ENCODE data around the gene AGAP1.
"Not testable (repeated sequence)": the region's sequence is repeated elsewhere in the genome, so short reads cannot be mapped to it uniquely, and the experiment has no call there.

The AGAP1 gene

GRCh38 chr2:236089271-236090026 lies 595.6 kb downstream of the AGAP1 start:
- no peak for DNase-seq

GRCh38 chr2:236090027-236090382 lies 596.2 kb downstream of the AGAP1 start:
- DNase-seq, result no peak

- not testable (repeated sequence) for DNase-seq
Measured at GRCh38 chr2:236090826-236091225, 597.0 kb downstream of the AGAP1 start.

GRCh38 chr2:236092714-236093113 lies 598.9 kb downstream of the AGAP1 start:
- no peak for DNase-seq

GRCh38 chr2:236093134-236093533 lies 599.3 kb downstream of the AGAP1 start:
- no peak for DNase-seq

GRCh38 chr2:236095504-236095903 lies 601.7 kb downstream of the AGAP1 start:
- no peak for DNase-seq

GRCh38 chr2:236101311-236101950 lies 607.6 kb downstream of the AGAP1 start:
- no peak for DNase-seq

- DNase-seq, result no peak
Measured at GRCh38 chr2:236102971-236103370, 609.1 kb downstream of the AGAP1 start.

- no peak for DNase-seq
Measured at GRCh38 chr2:236103981-236104380, 610.1 kb downstream of the AGAP1 start.

- DNase-seq, result no peak
Measured at GRCh38 chr2:236105955-236106607, 612.2 kb downstream of the AGAP1 start.

GRCh38 chr2:236106761-236107160 lies 612.9 kb downstream of the AGAP1 start:
- DNase-seq, result no peak

GRCh38 chr2:236107536-236107935 lies 613.7 kb downstream of the AGAP1 start:
- no peak for DNase-seq

GRCh38 chr2:236107942-236108625 lies 614.2 kb downstream of the AGAP1 start:
- DNase-seq, result no peak

- no peak for DNase-seq
Measured at GRCh38 chr2:236109061-236109460, 615.2 kb downstream of the AGAP1 start.

GRCh38 chr2:236109473-236109872 lies 615.6 kb downstream of the AGAP1 start:
- no peak for DNase-seq

GRCh38 chr2:236112466-236112865 lies 618.6 kb downstream of the AGAP1 start:
- no peak for DNase-seq

GRCh38 chr2:236113425-236113824 lies 619.6 kb downstream of the AGAP1 start:
- DNase-seq, result no peak

- no peak for DNase-seq
Measured at GRCh38 chr2:236113948-236114347, 620.1 kb downstream of the AGAP1 start.

GRCh38 chr2:236114959-236115358 lies 621.1 kb downstream of the AGAP1 start:
- DNase-seq, result no peak

GRCh38 chr2:236117401-236117800 lies 623.6 kb downstream of the AGAP1 start:
- no peak for DNase-seq

GRCh38 chr2:236117861-236118269 lies 624.0 kb downstream of the AGAP1 start:
- DNase-seq, result no peak

- no peak for DNase-seq
Measured at GRCh38 chr2:236119003-236119402, 625.2 kb downstream of the AGAP1 start.

GRCh38 chr2:236119476-236119875 lies 625.6 kb downstream of the AGAP1 start:
- no peak for DNase-seq
